ENCODE measurements around the gene C8A. TPM values are rescaled to one million over a fixed set of nuclear protein-coding genes. Genes with fewer than 3 reads are reported as not detected.

Gene C8A
- total and polyA plus RNA-seq, 2 of the 8 experiments (the other 6 are each of a cell fraction or from before 2014, with no cell fraction given): not detected

DNA sequence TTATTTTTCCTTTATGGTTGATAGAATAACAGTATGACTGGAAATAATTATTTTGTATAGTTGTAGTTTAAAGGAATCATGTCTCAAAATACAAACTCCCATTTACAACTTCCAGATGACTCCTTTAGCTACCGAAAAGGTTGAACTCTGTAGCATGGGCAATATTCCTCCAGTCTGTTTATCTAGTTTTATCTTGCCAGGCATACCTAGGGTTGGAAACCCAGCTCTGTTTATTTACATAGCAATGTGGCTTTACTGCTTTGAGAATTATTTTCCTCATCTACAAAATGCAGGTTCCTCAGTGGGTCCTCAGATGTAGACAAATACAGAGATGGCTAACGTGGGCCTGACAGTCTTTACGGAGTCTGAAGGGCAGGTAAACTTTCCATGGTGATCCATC lies 51.1 kb downstream of the C8A start (continued):
- TF ChIP-seq CHD7 (IDR thresholded peaks at IDR 0.05; ENCODE audit: insufficient replicate concordance, low read length) (no peak), SIRT6 (IDR thresholded peaks at IDR 0.05; ENCODE audit: low read length) (no peak), FOSL1 (IDR thresholded peaks at IDR 0.05; ENCODE audit: insufficient read depth, low read depth, low read length) (no peak), SRF (IDR thresholded peaks at IDR 0.05; ENCODE audit: low read depth, low read length) (no peak), ASH2L (IDR thresholded peaks at IDR 0.05; ENCODE audit: low read length) (no peak)
- TF ChIP-seq, protein P1, sequence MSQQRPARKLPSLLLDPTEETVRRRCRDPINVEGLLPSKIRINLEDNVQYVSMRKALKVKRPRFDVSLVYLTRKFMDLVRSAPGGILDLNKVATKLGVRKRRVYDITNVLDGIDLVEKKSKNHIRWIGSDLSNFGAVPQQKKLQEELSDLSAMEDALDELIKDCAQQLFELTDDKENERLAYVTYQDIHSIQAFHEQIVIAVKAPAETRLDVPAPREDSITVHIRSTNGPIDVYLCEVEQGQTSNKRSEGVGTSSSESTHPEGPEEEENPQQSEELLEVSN (IDR thresholded peaks at IDR 0.05): no peak

Data from H1 (cell line).